GM10847 (cell line): ENCODE measurements around the gene PRSS2.

ENCODE experiments used
- POLR2A ChIP-seq: IDR thresholded peaks from 2 replicates; pipeline ENCODE4 v1.6.1; 2011; ENCODE audit not compliant: insufficient read length; ENCODE audit errors: extremely low read depth

The PRSS2 gene

DNA sequence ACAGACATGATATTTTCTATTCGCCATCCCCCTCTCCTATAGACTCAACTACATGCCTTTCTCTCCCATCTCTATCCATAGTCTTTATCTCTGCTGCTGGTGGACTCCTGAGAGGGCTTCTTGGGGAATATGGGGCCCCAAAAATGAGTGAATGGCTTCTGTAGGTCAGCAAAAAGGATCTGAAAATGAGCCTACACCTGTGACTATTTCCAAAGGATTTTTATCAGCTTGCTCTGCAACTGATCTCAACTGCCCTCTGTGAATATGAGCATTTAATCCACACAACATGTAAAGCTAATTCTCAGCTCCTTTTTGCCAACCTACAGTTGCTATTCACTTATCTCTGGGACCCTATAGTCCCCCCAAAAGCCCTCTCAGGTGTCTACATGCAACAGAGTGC, 36.2 kb downstream of the PRSS2 start:
- TF ChIP-seq POLR2A, result no peak

DNA sequence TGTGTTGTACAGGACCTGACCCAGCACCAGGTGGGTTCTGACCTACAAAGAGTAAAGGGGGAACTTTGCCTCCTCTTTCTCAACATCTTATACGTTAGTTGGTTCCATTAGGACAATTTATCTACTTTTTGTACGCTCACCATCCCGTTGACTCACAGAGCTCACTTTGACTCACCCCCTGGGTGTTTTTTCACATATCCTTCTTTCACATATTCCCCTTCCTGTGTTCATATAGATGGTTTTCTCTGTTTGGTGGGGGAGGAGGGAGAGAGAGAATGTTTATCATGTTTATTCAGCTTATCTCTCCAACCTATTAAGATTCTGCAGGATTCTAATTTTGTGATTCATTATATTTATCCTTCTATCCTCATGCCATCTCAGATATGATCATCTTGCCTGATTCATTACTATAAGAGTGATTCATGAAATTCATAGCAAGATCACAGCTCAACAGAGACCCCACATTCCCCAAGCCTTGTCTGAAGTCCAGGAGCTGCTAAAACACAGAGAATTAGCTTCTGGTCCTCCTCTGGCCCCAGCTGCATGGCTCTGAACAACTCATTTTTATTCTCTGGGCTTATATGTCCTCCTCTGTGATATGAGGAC, 37.2 kb downstream of the PRSS2 start:
- no peak for TF ChIP-seq POLR2A

DNA sequence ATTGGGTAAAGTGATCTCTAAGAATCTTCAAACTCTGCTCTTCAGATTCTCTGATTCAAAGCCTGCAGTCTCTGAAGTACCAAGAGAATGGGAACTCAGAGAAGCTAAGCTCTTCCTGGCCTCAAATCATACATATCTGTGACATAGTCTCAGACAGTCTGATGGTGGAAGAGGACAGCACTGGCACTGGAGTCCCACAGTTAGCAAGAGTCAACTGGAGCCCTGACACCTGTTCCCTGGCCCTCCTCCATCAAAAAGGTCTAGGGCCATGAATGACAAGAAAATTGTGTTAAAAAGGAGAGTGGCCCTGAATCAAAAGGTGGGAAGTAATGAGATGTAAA, 37.7 kb downstream of the PRSS2 start:
- TF ChIP-seq POLR2A, result no peak

DNA sequence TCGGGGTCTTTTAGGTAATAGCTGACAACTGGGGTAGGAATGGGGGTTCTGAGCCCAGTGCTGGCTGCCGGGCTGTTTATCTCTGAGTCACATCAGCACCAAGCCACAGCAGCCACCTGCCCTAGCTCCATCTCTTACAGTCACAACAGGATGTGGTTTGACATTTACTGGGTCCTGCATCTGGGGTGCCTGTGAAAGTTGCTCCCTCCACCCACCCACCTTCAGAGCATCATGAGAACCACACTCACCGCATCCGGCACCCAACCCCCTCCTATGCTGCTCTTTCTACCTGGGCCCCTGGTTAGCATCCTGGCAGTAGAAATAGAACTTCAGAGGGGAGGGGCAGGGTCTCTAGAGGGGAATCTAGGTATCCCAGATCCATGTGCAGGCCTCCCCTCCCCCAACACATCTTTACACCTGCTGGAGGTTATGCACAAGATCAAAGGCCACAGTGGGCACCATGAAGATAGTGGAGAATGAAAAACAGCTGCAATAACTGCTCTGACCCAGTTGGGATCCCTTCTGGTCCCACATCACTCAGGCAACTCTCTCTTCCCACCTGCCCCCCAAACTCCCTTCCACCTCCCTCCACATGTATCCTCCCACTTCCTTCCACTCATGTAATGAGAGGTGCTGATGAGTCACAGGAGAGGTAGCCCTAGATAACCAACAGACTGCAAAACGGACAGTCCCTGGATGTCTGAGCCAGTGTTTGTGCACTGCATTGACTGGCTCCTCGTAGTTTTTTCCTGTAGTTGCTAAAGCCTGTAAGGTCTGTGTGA, 38.2 kb downstream of the PRSS2 start:
- no peak for TF ChIP-seq POLR2A

DNA sequence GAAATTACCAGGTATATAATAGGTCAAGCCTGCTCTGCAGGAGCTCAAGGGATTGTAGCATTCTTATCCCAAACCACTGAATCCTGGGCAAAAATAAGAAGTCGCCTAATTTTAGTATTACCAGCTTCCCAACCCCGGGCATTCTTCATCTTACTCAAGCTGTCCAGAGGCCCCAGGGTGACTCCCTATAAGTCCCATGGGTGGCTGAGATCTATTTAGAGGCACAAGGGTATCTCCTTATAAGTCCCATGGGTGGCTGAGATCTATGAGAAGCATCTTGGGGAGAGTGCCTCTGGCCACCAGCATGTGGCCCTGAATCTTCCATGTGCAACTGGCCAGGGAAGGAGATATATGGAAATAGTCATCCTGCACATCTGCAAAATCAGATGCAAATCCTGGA, 38.9 kb downstream of the PRSS2 start:
- no peak for TF ChIP-seq POLR2A

DNA sequence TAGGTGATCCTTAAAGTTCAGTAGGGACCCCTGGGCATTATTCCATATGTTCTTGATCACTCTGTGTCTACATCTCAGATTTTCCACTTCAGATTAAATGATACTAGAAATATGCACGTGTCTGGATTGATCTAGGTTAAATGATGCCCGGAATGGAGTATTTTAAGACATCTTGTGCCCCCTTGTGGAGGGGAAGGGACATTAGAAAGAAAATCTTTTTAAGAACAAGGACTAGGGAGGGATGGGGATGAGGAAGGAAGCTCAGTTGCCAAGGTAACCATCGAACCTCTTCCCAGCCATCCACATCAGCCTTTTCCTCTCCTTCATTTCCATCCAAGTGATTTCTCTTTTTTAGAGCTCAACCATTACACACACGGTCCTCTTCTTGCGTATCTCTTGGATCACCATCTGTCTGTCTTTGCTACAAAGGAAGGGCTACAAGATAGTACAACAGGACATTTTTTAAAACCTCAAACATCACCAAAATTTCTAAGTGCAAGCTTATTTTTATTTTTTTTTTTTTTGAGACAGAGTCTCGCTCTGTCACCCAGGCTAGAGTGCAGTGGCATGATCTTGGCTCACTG, 40.5 kb downstream of the PRSS2 start:
- no peak for TF ChIP-seq POLR2A

DNA sequence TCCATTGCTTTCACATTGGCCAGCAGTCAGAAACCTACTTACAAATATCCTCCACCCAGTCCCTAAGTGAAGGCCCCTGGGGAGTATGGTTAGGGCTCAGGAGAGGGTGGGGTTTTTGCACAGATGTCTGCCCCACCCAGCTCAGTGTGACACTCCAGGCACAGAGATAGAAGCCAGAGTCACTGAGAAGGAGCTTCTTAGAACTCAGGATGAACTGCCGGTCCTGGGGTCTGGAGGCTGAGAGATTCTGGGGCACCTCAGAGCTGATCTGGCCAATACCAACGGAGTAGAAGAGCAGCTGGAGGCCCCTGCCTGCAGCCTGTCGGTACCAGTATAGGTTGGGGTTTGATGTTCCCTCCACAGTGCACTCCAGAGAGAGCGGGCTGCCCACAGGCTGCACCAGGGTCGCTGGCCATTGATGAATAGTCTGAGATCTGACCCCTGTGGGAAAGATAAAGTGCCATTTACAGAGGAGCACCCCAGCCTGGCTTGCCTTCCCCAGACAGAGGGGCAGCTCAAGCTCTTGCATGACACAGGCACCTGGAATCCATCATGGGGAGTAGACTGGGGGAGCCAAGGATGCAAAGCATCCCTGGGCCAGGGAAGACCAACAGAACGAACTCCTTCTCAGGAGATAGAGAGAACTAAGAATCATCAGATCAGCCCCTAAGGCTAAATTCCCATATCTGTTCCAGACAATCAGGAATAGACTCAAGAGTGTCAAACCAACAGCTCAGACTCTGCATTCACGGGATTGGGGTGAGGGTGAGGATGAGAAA, 41.9 kb downstream of the PRSS2 start:
- TF ChIP-seq POLR2A, result no peak

DNA sequence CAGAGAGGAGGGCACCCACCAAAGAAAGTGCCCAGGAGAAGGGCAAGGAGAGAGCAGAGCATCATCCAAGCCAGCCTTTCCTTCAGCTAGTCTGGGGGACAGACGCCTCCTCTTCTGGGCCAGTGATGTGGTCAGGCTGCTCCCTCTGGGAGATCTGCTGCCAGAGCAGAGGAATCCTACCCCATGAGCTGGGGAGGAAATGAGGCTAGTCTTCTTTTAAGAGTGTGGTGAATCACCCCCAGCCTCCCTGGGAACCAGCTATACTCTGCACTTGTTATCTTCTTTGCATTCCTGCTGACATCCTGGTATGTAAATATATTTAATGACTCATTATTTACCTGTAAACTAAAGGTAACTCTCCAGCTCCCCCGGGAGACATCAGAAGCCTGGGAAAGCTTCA, 42.5 kb downstream of the PRSS2 start:
- no peak for TF ChIP-seq POLR2A

DNA sequence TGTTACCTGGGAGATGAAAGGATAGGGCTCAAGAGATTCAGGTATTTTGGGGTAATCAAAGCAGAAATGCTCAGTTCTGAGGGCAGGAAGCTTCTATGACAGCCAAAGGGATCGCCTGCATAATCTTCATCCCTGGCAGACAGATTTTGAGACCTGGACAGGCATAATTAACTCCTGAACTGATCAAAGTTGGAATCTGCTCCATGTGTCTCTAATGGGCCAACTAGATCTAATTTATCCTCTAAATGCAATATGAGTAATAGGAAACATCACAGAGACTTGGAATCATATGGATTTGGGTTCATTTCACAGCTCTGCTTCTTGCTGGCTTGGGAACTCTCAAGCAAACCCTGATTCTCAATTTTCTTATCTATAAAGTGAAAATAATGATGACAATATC, 42.9 kb downstream of the PRSS2 start:
- TF ChIP-seq POLR2A, result no peak

DNA sequence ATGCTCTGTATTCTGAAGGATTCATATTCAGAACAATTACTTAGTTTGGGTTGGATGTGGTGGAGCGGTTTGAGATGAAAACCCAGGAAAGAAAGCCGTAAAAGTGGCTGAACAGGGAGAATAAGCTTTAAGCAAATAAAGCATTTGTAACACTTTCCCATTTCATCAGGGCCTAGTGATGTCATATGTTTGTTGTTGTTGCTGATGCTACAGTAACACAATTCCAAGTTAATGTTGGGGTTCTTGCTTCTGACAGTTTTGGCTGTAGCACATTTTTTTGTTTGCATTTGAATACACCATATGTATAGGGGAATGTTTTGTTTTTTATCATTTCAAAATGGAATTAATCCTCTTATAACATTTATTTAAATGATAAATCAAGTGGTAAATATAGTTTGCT, 43.7 kb downstream of the PRSS2 start:
- no peak for TF ChIP-seq POLR2A

DNA sequence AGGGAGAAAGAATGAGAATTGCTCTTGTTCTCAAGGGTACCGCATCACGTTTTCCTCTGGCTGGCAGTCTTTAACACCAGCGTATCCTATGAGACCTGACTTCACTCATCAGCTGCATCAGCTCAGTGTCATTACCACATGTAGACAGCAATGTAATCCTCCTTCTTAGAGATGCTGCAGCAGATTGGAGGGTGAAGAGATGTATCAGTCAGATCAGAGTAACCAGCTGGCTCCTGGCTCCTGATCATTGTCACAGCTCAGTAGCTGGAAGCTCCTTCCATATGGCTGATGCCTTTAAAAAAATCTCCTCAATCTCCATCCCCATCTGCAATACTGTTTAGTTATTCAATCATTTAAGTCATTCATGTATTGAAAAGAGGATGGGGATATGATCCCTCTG, 44.4 kb downstream of the PRSS2 start:
- no peak for TF ChIP-seq POLR2A

DNA sequence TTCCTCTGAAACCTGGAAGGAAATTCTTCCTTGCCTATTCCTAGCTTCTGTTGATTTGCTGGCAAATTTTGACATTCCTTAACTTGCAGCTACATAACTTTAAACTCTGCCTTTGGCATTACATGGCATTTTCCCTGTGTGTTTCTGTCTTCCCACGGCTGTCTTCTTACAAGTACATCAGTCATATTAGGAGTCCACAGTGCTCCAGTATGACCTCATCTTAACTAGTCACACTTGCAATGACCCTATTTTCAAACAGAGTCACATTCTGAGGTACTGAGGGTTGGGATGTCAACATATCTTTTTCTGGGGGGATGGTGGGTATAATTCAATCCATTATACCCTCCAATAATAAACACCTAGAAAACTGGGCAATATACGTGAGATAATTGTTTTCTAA, 46.7 kb downstream of the PRSS2 start:
- no peak for TF ChIP-seq POLR2A

DNA sequence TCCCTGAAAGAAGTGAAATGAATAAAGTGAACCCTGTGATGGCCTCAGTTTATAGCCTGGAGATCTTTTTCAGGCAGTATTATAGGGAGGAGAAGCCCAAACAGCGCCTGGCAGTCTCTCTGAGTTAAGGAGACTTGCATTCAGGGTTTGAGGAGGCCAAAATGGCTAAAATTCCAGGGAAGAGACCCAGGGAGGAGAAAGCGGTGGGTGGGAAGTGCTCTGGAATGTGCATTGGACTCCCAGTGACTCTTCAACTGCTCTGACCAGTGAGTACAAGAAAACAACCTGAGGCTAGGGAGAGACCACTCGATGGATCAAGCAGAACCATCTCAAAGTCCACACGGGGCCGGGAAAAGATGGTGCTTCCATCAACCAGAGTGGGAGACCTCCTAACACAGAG, 48.8 kb downstream of the PRSS2 start:
- no peak for TF ChIP-seq POLR2A

DNA sequence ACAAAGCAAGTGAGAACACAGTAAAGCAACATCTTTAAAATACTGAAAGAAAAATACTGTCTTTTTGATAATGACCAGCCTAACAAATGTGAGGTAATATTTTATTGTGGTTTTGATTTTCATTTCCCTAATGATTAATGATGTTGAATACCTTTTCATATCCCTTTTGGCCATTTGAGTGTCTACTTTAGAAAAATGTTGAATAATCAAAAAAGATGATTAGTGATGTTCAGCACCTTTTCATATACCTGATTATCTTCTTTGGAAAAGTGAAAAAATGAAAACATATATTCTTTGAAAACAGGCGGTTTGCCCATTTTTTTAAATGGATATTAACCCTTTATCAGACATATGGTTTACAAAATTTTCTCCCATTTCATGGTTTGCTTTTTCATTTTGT, 51.9 kb downstream of the PRSS2 start:
- TF ChIP-seq POLR2A, result no peak
